Caco-2 (cell line): ENCODE data around the gene ALG14. TPM values are rescaled to one million over a fixed set of nuclear protein-coding genes. Genes with fewer than 3 reads are reported as not detected.

Experiments used
- BruUV-seq: library from RNA; stranded (reverse); fragments of 400-500 nt; replicated peaks from 2 replicates; lab custom pipeline; 2021; lab: Mats Ljungman, UMichigan
- CTCF ChIA-PET: fragments of 300-600 bp; sonication (Branson Sonifier 250); formaldehyde crosslinking; loops from one replicate; lab custom pipeline; 2022; ENCODE audit warnings: antibody characterized with exemption; lab: Charles Lee
- POLR2A ChIA-PET: fragments of 300-600 bp; sonication (Branson Sonifier 250); formaldehyde crosslinking; loops from one replicate; lab custom pipeline; 2022; ENCODE audit warnings: antibody characterized with exemption; lab: Charles Lee
- DNase-seq, 2 experiments: peaks; one replicate each; pipeline versions ENCODE4 v3.0.0 to v3.0.0-alpha.2; 2020 to 2022
- H3K27me3 ChIP-seq: replicated peaks from 2 replicates; pipeline ENCODE4 v1.6.0; 2011; ENCODE audit warnings: low read length; ENCODE audit not compliant: control insufficient read depth, insufficient read depth
- H3K36me3 ChIP-seq: 2 replicates; pipeline ENCODE4 v1.5.1; 2011; ENCODE audit warnings: low read length; ENCODE audit not compliant: control insufficient read depth, insufficient read depth
- H3K4me1 ChIP-seq: fragments of 250-450 bp; sonication (Bioruptor Pico); 2 replicates; pipeline ENCODE4 v1.5.1; 2020; ENCODE audit warnings: mild to moderate bottlenecking
- H3K4me3 ChIP-seq: 2 replicates; pipeline ENCODE4 v1.5.1; 2011; ENCODE audit warnings: low read depth, mild to moderate bottlenecking, control low read depth, low read length
- H3K9me3 ChIP-seq: fragments of 250-450 bp; sonication (Bioruptor Pico); 2 replicates; pipeline ENCODE4 v1.5.1; 2020; ENCODE audit warnings: mild to moderate bottlenecking, moderate library complexity
- H3K27ac Mint-ChIP-seq: one replicate; pipeline ENCODE4 v1.8.0; 2022; ENCODE audit warnings: mixed read lengths; ENCODE audit not compliant: unreplicated experiment
- H3K27me3 Mint-ChIP-seq: one replicate; pipeline ENCODE4 v1.8.0; 2022; ENCODE audit warnings: mixed read lengths; ENCODE audit not compliant: insufficient read depth, unreplicated experiment
- H3K36me3 Mint-ChIP-seq: one replicate; pipeline ENCODE4 v1.8.0; 2022; ENCODE audit warnings: mild to moderate bottlenecking, mixed read lengths; ENCODE audit not compliant: insufficient read depth, unreplicated experiment
- H3K4me1 Mint-ChIP-seq: one replicate; pipeline ENCODE4 v1.8.0; 2022; ENCODE audit warnings: low read depth, mixed read lengths; ENCODE audit not compliant: unreplicated experiment
- H3K4me3 Mint-ChIP-seq: one replicate; pipeline ENCODE4 v1.8.0; 2022; ENCODE audit warnings: mild to moderate bottlenecking, moderate library complexity, mixed read lengths; ENCODE audit not compliant: unreplicated experiment
- H3K9me3 Mint-ChIP-seq: one replicate; pipeline ENCODE4 v1.8.0; 2022; ENCODE audit warnings: mixed read lengths; ENCODE audit not compliant: unreplicated experiment
- CTCF ChIP-seq, 2 experiments: fragments of 200-600 bp in 1 of 2; IDR thresholded peaks; 1 replicate in 1 of 2; 2 replicates in 1 of 2; pipeline versions ENCODE4 v1.5.1 to v1.8.0; 2011 to 2022; ENCODE audit warnings: antibody characterized with exemption in 1 of 2, control low read depth in 1 of 2, inconsistent platforms in 1 of 2, low read depth in 1 of 2, low read length in 1 of 2, mild to moderate bottlenecking in 1 of 2, moderate library complexity in 1 of 2; ENCODE audit not compliant: insufficient read depth in 1 of 2, severe bottlenecking in 1 of 2, unreplicated experiment in 1 of 2
- intact Hi-C: fragments of 100-400 bp; cut with micrococcal nuclease; formaldehyde crosslinking; loops from one replicate; pipeline ENCODE4 v1.10.0; 2022; ENCODE audit not compliant: unreplicated experiment
- total RNA-seq: library from RNA; stranded (reverse); gene quantifications from 2 replicates; pipeline ENCODE4 v1.2.3, GENCODE V29; 2022

ALG14 gene
- total RNA-seq, 1 experiment from 2014 or later, result 4.5 TPM

GRCh38 chr1:94931254-94931841 is 141.4 kb downstream of the ALG14 start:
- ChIA-PET CTCF (no interaction called here), POLR2A (no interaction called here)
- no peak overlapping the region for H3K4me3 Mint-ChIP-seq
- no peaks in the 10 kb centered on the region for H3K27me3 ChIP-seq
- no peaks in the 10 kb centered on the region for H3K36me3 ChIP-seq
- intact Hi-C loops, result no loop called here
- H3K9me3 Mint-ChIP-seq, result no peaks in the 10 kb centered on the region
- no peak for TF ChIP-seq CTCF (IDR thresholded peaks at IDR 0.05; ENCODE audit: insufficient read depth in 1 of 2, low read depth in 1 of 2, low read length in 1 of 2, severe bottlenecking in 1 of 2, unreplicated experiment in 1 of 2)
- peaks cover 31% of the 10 kb centered on the region for H3K4me1 ChIP-seq
- DNase-seq, result no peak
- BruUV-seq, result no TSS peak
- H3K36me3 Mint-ChIP-seq, result peaks cover 34% of the 10 kb centered on the region
- H3K9me3 ChIP-seq, result no peaks in the 10 kb centered on the region
- H3K4me1 Mint-ChIP-seq, result peaks cover 17% of the 10 kb centered on the region
- no peak overlapping the region for H3K4me3 ChIP-seq
- H3K27ac Mint-ChIP-seq, result no peak overlapping the region
- no peaks in the 10 kb centered on the region for H3K27me3 Mint-ChIP-seq

GRCh38 chr1:94929351-94930217 is 143.2 kb downstream of the ALG14 start:
- ChIA-PET CTCF (no interaction called here), POLR2A (interaction anchor here (1.1 kb wide), 1 partner anchor 14 kb away, joined by 3 read pairs; no protein-coding TSS in a partner anchor)
- Mint-ChIP-seq H3K9me3 (no peaks in the 10 kb centered on the region), H3K36me3 (peaks cover 44% of the 10 kb centered on the region), H3K4me1 (no peaks in the 10 kb centered on the region), H3K27me3 (no peaks in the 10 kb centered on the region), H3K4me3 (peak overlapping the region; percentile 88), H3K27ac (peak overlapping the region; percentile 75)
- Histone ChIP-seq H3K9me3 (no peaks in the 10 kb centered on the region), H3K4me1 (peaks cover 19% of the 10 kb centered on the region), H3K36me3 (no peaks in the 10 kb centered on the region), H3K4me3 (peak overlapping the region; percentile 25), H3K27me3 (no peaks in the 10 kb centered on the region)
- peak in 1 of 2 experiments; percentile 3 for DNase-seq
- no peak for TF ChIP-seq CTCF (IDR thresholded peaks at IDR 0.05; ENCODE audit: insufficient read depth in 1 of 2, low read depth in 1 of 2, low read length in 1 of 2, severe bottlenecking in 1 of 2, unreplicated experiment in 1 of 2)
- no TSS peak for BruUV-seq
- intact Hi-C loops, result loop anchor here (5.0 kb wide), 1 partner anchor 67 kb away; no protein-coding TSS in a partner anchor

- H3K27me3 ChIP-seq, result no peaks in the 10 kb centered on the region
- H3K36me3 ChIP-seq, result no peaks in the 10 kb centered on the region
- TF ChIP-seq CTCF (IDR thresholded peaks at IDR 0.05; ENCODE audit: insufficient read depth in 1 of 2, low read depth in 1 of 2, low read length in 1 of 2, severe bottlenecking in 1 of 2, unreplicated experiment in 1 of 2), result no peak
- no peaks in the 10 kb centered on the region for H3K9me3 Mint-ChIP-seq
- peak overlapping the region; percentile 88 for H3K4me3 Mint-ChIP-seq
- H3K4me1 Mint-ChIP-seq, result no peaks in the 10 kb centered on the region
- no peaks in the 10 kb centered on the region for H3K27me3 Mint-ChIP-seq
- no peak for DNase-seq
- peaks cover 19% of the 10 kb centered on the region for H3K4me1 ChIP-seq
- no TSS peak for BruUV-seq
- H3K4me3 ChIP-seq, result peak overlapping the region; percentile 56
- CTCF ChIA-PET, result interaction anchor here (2.3 kb wide), 1 partner anchor 113 kb away, joined by 15 read pairs; no protein-coding TSS in a partner anchor
- intact Hi-C loops, result loop anchor here (5.0 kb wide), 1 partner anchor 66 kb away; no protein-coding TSS in a partner anchor
- no peaks in the 10 kb centered on the region for H3K9me3 ChIP-seq
- POLR2A ChIA-PET, result interaction anchor here (1.4 kb wide), 1 partner anchor 8 kb away, joined by 4 read pairs; no protein-coding TSS in a partner anchor
- peak overlapping the region; percentile 75 for H3K27ac Mint-ChIP-seq
- peaks cover 49% of the 10 kb centered on the region for H3K36me3 Mint-ChIP-seq
Observed at GRCh38 chr1:94928293-94928939, 144.3 kb downstream of the ALG14 start.
